Stimulated activated CD4-positive, alpha-beta T cell treated with anti-CD3 and anti-CD28 coated beads, TNF-alpha, amount 100 ng/mL, for 4 hours (primary cell): Measurements from ENCODE around the gene CD86.

Source experiments
- DNase-seq, 3 experiments: peaks; one replicate each; pipeline ENCODE4 v3.0.0-alpha.2; 2020; ENCODE audit warnings: low read depth in 3 of 3

Gene CD86

DNA sequence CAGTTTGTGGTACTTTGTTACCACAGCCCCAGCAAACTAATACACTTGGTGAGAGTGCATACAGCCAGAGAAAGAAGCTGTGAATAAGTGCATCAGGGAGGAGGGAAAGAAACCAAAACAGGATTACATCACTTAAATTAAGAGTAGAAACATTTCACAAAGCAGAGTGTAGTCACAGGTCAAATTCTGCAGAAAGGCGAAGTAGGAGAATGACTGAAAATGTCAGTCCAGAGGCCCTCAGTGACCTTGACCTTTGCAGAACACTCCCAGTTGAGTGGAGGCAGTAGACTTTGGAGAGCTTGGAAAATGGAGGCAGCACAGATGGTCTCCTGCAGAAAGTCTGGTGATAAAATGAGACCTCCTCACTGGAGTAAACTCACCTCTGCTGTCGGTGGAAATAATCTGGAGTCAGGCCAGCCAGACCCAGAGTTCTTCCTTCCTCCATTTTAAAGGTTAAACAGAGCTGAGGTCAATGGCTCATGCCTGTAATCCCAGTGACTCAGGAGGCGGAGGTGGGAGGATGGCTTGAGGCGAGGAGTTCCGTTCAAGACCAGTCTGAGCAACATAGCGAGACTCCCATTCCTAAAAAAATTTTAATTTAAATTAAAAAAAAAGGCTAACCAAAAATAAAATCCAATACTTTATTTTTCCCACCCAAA, 5.0 kb downstream of the CD86 start:
- no peak for DNase-seq

DNA sequence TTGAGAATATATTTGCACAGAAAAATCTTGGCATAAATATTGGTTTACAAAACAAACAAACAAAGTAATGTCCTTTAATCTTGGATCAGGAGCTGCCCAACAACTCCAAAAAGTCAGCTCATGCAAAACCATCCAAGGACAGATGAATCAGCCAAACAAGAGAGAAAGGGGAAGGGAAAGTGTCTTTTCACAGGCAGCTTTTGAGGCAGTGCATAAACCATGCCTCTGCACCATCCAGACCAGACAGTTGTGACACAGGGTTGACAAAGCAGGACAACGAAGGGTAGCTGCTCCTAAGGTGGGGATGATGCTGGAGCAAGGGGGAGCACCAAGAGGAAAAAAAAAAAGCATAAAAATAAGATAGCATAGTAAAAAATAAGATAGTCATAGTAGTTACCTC, 8.7 kb downstream of the CD86 start:
- DNase-seq = no peak

DNA sequence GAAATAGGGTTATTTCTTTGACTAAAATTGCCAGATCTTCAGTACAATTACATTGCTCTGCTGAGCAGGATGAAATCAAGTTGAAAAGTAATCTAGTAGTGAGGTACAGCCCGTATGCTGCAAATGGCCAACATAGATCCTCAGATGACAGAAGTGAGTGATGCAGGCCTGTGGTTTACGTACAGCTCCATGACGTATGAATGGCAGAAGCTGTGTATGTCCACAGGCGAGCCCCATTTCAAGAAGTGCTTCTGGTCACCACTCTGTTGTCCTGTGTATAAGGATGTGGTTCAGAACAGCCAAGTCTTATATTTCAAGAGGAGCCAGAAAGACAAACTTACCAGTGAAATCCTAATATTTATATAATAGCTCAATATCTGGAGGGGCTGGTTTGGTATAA, 9.2 kb downstream of the CD86 start:
- no peak for DNase-seq

DNA sequence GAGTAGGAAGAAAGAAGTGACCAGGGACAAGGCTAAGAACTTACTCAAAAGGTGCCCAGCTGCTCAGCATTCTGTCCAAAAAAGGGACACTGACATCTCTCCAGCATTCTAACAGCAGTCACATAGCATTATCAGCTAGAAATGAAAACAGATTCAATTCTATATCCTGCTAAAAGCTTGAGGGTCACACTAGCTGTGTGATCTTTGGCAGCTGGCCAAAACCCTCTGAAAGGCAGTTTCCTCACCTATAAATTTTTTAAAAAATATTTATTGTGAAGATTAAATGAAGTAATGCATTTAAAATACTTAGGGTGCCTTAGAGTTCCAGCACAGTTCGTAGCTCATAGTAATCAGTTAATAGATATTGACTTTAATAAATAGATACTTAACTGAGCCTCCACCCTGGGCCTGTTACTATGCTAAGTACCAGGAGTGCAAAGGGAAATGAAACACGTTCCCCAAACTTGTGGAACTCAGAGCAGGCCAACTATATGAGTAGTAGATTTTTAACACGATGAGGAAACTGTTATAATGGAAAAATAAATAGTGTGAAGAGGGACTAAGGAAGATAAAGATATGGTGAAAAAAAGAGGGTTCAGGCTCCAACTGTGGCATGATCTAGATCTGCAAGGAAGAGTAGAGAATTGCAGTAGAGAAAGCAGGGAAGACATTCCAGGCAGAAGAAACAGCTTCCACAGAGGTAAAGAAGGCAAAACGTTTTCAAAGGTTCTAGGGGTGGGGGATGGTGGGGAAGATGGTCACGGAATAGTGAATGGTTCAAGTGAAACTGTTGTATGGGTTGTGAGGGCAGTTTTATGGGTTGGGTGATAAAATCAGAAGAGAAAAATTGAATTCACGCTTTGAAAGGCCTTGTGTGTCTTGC, 11.4 kb downstream of the CD86 start:
- DNase-seq = no peak

DNA sequence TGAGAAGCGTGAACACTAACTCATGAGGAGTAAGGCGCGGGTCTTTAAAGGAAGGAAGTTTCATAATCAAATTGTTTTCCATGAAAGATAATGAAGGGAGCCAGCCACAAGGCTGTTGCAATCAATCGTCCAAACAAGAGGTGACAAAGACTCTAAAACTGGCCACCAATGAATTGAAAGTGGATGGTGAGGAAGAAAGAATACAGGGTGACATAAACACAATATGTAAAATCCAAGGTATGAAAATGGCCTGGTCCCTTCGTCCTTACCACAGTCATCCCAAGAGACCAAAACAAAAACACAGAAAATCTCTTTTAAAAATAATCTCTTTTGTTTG, 12.0 kb downstream of the CD86 start:
- DNase-seq = no peak

DNA sequence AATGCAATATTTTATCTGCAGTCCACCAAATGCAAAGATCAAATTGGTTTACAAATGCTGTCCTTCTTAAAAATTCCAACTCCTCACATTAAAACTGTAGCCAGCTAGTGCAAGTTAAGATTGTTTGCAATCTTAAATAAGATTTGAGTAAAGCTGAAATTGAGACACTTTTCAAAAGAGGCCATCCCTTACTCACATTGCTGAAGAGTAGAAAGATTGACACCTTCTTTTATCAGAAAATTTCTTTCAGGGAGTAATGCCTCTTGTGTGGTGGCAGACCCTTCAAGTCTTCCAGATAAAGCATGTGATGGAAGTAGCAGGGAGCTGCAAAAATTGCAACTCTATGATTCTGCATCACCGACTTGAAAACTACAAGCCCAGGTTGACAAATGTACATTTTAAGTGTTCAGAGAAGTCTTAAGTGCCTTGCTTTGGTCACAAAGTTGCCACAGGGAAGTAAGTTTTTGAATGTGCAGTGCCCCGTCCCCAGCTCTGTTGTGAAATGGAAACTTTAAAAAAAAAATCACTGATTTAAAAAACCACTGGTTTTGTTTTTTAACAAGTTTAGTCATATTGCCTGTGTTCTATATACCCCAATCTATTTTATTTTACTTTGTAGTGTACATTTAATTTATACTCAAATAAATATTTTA, 12.6 kb downstream of the CD86 start:
- DNase-seq = no peak

DNA sequence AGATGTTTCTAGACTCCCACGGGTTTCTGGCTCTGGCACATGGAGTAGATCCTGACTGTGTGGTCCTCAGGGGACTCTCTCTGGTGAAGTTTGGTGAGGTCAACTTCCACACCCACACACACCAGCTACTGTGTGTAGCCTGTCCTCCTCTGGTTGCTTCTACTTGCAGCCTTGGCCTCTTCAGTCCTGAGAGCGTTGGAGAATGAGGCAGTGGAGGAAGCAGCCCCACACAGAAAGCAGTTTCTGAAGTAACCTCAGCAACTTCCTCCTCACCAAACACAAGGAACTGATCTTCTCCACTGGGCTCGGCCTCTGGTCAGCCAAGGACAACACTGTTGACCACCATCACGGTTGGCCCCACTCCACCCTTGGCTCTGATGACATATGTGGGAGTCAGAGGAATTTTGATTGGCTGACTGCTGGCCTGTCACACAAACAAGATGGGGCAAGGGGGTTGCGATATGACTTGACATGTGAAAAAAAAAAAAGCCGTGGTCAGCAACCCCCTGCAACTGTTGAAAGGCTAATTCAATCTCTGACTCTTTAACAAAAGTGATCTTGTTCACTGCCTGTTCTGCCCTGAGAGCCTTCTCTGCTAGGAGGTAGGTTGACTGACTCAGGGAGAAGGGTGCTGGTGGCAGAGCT, 19.6 kb downstream of the CD86 start:
- no peak for DNase-seq

DNA sequence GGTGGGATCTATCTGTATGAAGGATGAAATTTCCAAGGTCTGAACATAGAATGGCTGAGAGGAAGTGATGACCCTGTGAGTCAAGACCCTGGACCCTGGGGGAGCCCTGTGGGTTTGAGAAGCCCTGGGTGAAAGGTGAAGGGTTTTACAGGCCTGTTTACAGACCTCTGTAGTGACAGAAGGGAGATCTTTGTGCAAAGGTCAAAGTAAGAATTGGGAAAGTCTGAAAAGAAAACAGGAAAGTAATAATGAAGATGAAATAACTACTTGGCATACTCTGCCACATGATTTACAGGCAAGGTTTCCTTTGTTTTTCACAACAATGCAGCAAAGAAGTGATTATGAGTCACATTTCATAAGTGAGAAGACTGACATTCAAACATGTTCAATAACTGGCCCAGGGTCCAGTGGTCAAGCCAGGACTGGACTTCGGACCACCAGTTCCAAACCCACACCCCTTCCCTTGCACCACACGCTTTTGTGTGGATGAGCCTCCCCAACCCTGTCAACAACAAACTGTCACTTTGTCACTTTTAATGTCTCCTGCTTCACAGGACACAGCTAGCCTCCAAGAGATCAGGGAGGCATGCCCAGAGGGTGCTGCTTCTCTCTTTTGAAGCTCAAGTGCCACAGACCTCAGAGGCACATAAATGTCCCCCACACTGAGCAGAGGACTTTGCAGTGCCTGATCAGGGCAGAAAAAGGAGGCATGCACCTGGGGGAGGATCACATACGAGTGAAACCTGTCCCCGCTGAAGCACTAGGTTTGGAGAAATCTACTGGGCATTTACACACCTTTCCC, 21.5 kb downstream of the CD86 start:
- no peak for DNase-seq

DNA sequence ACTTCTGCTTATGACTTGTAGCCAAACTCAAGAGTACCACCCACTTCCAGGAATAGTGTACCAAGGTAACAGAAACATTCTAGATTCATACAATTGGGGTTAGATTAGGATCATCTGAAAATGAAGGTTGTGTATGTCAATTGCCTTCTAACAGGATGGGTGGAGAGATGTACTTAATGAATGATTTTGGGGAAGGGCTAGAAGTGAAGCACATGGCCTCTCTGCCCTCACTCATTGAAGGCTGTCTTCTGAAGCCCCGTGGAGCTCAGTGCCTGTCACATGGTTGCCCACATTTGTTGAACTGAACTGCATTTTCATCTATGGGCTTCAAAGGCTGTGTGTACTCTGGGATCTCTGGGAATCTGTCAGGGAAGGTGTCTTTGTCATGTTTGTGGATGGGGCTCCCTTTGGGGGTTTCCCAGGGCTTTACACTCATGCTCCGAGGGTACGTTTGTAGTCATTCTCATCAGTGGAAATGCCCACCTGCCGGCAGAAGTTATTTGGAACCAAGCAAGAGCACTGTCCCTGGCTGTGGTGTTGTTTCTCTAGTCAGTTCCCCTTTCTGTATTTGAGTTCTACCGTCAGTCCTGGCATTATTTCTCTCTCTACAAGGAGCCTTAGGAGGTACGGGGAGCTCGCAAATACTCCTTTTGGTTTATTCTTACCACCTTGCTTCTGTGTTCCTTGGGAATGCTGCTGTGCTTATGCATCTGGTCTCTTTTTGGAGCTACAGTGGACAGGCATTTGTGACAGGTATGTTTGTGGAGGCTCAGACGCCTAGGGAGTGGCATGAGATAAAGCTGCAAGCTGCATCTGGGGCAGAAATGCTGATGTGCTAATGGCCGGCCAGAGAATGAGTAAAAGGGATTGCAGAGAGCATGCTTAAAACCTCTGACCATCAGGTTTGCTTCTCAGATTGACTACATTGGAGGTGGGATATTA, 22.4 kb downstream of the CD86 start:
- DNase-seq = no peak

DNA sequence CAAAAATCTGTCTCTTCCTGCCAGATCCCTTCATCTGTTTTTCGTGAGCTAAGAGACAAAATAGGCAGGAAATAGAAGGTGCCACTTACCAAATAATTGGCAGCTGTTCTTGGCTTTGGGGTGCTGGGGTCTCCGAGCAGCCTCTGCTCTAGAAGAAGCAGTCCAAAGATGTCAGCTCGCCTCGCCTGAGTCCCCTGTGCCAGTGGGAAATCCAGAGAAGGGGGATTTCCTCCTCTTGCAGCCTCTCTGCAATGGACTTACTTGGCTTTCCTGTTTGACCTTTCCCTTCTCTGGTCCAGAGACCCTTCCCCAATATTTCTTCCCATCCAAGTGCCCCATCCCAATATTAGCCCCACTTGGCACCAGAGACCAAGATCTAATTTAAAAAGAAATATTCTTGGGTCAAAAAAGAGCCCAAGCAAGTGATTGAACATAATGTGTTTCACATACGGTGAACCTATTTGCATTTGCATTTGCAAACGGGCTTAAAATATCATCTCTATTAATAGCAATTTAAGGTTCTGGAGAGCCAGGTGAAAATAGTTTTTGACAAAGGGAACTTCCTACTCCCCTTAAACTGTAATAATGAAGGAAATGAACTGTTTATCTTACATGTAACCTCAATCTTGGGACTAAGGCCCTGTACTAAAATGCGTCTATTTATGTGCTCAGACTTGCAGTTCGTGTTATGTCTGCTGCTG, 23.2 kb downstream of the CD86 start:
- DNase-seq = no peak

DNA sequence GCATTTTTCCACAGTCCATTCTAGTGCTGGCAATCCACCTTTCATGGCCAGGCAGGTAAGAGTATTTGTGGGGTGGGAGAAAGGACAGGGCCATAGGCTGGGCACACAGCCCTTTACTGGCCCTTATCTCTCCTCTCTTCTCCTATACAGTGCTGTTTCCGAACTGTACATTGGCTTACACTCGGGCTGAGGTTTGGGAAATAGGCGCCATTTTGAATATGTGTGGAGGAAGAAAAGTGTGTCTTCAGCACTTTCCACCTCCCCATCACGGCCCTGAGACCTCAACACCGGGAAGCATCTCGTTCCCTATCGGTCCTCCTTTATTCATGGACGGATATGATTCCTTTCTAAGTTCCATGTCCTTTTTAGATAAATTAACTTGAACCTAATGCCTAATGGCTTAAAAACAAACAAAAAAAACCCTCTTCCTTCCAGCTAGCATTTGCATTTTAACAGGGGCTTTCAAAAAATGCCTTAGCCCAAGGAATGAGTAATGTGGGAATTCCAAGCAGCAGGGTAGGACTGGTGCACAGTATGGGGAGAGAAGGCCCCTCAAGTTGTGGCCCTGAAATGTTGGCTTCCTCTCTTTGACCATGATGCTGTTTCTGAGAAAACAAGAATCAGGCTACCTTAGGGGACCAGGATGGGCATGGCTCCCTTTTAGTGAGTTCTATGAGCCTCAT, 24.5 kb downstream of the CD86 start:
- no peak for DNase-seq

DNA sequence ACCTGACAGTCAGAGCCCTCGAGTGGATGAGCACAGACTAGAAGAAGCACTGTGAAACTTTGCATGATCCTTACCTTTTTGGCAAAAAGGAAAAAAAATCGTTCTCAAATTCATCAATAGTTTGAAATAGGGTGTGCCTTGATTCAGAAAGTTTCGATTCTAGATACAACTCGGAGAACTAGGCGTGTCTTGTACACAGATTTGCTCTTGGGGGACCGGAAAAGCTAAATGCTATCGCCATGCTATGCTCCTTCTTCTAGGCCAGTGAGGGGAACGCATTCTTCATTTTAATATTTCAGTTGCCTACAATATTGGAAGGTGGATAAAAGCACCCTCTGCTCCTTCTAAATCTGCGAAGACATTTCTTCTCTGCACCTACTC, 25.0 kb downstream of the CD86 start:
- no peak for DNase-seq

DNA sequence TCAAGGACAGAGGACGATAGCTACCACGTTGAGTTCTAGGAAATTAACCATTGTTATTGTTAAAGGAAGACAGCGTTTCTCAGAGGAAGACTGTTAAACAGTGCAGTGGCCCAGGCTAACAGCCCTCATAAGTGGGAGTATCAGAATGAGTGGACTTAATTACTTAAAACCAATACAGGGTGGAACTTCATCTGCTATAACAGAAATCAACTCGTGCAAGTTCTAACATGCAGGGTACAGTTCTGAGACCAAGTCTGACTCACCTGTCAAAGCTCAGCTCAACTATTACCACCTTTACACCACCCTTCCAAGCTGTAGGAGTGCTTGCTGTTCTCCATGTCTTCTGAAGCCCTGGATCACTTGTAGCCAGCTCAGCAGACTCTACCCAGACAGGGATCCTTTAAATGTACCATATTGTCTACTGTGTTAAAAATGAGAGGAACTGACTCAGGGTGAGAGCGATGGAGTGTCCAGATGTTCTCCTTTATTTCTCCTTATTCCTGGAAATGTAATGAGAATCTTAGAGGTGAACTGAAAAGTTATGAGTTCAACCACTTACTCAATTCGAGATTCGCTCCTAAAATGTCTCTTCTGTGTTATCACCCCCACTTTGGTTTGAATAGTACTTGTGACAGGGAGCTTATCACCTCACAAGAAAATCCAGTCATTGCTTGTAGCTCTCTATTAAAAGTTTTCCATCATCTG, 26.5 kb downstream of the CD86 start:
- DNase-seq = no peak

DNA sequence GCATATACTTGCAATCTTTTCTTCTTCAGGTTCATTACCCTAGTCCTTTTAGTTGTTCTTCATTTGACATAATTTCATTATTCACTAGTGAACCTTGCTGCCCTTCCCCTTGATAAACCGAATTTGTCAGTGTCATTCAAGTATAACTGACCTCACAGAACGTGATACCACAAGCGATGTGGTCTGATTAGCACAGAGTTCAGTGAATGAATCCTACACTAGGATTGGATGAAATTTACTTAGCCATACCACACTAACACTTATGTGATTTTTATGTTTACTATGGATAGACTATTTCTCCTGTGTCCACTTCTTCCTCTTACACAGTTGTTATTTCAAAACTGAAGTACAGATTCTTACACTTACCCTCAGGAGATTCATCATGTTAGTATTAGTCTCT, 27.2 kb downstream of the CD86 start:
- DNase-seq = no peak

DNA sequence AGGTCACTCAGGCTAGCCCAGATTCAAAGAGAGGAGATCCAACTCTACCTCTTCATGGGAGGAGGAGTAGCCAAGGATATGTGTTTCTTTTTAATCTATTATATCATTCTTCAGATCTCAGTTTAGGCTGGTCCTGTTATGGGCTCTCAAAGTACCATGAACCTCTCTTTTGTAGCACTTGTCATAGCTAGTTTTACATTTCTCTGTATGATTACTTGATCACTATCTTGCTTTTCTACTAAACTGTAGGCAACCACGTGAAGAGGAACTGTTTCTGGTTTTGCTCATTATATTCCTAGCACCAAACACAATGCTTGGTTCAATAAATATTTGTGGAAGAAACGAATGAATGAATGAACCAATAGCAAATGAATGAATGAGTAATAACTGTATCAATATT, 29.6 kb downstream of the CD86 start:
- DNase-seq = no peak

DNA sequence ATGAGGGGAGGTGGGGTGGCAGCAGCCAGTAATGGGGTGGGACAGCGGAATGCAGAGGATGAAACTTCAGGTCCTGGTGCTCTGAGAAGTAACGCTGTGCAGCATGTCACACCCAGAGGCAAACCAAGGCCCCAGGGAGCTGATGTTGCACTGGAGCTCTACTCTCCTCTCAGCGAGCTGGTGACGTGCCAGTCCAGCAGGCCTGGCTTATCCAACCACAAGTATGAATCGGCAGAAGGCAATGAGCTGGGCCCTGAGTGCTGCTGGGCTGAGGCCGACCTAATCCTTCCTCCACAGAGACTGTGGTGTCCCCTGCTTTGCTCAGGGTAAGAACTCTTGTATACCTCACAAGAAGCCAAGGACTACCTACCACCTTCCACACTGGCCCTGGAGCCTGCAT, 30.5 kb downstream of the CD86 start:
- DNase-seq = no peak

DNA sequence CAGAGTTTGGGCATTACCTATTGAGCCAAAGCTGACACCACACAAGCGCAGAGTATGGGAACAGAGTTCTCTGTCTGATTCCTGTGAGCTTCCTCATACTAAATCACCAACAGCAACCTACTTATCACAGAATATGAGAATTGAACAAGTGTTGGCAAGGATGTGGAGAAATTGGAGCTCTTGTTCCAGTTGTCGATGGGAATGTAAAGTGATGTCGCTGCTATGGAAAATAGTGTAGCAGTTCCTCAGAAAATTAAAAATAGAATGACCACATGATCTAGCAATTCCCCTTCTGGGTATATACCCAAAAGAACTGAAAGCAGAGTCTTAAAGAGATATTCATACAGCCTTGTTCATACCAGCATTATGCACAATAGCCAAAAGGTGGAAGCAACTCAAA, 33.4 kb downstream of the CD86 start:
- DNase-seq = no peak

DNA sequence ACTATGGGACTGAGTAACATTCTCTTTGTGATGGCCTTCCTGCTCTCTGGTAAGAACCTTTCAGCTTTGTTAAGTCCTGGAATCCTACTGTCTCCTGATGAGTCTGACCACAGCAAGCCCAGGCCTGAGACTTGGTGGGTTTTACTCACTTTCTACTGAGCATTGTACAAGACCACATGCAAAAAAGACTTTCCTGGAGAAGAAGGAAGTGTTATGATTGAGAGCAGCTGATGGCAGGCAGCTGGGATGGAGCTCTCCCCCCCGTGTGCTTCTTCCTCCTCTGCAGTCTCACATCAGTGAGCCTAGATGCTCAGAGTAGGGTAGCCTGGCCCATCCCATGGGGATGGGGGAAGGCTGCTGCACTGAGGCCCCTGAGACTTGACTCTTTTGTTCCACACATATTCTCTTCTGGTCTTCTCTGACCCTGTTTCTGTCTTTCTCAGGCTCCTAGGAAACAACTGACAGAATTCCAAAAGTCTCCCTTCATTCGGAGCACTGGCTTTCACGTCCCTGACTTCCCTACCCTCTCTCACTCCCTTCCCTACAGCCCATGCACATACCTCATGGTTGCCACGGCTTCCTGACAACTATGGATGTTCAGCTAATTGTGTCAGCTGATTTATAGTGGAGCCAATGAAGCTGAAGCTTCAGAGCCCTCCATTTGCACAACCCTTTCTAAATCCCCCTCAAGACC, 36.6 kb downstream of the CD86 start:
- DNase-seq = no peak
